Measurements from ENCODE around the gene COPZ1. TPM values are rescaled to one million over a fixed set of nuclear protein-coding genes. Genes with fewer than 3 reads are reported as not detected.

COPZ1 gene
- total RNA-seq, 3 donors from 2014 or later, result 84.0 to 115 (median 104) TPM

DNA sequence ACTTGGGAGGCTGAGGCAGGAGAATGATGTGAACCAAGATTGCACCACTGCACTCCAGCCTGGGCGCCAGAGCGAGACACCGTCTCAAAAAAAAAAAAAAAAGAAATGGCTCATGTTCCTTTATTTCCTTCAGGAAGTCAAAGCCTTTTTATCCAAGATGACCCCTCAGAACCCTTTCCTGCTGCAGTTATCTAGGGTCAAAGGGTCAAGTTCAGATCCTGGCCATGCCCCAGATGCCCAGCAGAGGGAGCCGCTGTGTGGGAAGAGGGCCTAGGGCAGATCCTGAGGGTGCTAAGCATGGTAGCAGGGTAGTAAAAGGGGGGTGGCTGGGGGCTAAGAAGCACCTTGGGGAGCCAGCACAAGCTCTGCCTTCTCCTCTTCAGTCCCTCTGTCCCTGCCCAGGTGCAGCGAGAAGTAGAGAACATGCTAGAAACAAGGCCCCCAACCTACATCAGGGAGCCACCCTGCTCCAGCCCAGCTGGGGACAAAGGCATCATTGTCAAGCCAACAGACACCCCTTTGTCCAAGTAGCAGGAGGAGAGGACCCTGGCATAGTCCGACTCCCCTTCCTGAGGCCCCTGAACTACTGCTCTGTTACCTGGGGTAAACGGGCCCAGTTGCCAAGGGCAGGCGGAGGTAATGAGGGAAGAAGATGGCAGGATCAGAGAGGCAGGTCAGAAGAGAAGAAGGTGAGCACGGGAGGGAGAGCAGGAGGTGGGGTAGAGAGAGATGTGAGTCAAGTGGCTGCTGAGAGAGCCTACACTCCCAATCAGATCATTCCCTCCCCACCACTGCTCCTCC is 30.6 kb upstream of the COPZ1 start:
- Histone ChIP-seq H3K4me3 (no peak overlapping the region), H3K9me3 (no peaks in the 10 kb centered on the region)
- intact Hi-C loops (cut with DNase I, micrococcal nuclease), result loop anchor here in 1 of 2 donors (5.0 kb wide), 1 partner anchor 68 kb away; the partner anchor contains the start of gene GPR84

DNA sequence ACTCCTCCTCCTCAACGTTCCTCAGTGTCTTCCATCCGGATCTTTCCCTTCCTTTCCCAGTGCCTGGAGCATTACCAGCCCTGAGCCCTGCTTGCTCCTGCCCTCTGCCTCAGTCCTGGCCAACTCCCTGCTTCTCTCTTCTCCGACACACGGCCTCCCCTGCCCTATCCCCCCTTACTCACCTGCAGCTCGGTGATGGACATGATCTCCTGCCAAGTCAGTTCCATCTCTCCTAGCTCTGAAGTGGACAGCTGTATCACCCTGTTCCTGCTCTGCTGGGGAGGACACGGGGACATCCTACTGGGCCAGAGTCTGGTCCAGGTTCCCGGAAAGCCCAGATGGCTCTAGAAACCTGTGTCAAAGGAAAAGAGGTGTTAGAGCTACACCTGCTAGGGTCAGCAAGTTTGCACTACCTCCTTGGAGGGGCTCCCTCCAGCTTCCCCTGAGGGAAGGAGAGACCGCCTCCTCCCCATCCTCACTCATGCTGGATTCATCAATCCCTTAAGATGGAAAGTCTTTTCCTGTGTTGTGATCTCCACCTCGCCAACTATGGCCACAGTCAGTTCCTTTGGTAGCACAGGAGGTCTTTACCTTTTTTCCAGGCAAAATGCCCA is 29.9 kb upstream of the COPZ1 start:
- ATAC-seq (no peak), DNase-seq (no peak)
- intact Hi-C loops (cut with DNase I, micrococcal nuclease), result loop anchor here in 1 of 2 donors (5.0 kb wide), 1 partner anchor 67 kb away; the partner anchor contains the start of gene GPR84
- Histone ChIP-seq H3K36me3 (ENCODE audit: low read depth) (no peaks in the 10 kb centered on the region), H3K9me3 (no peaks in the 10 kb centered on the region), H3K4me3 (no peak overlapping the region), H3K4me1 (ENCODE audit: low read depth) (no peaks in the 10 kb centered on the region)
- TF ChIP-seq CTCF (IDR thresholded peaks at IDR 0.05), result no peak

More for the DNA sequence above, 30.6 kb upstream of the COPZ1 start:
- TF ChIP-seq CTCF (IDR thresholded peaks at IDR 0.05), result peak; percentile 59
- H3K4me1 ChIP-seq (ENCODE audit: low read depth), result no peaks in the 10 kb centered on the region
- no peaks in the 10 kb centered on the region for H3K36me3 ChIP-seq (ENCODE audit: low read depth)
- ATAC-seq (peak; percentile 93), DNase-seq (peak; percentile 74 to 88 (median 82))

DNA sequence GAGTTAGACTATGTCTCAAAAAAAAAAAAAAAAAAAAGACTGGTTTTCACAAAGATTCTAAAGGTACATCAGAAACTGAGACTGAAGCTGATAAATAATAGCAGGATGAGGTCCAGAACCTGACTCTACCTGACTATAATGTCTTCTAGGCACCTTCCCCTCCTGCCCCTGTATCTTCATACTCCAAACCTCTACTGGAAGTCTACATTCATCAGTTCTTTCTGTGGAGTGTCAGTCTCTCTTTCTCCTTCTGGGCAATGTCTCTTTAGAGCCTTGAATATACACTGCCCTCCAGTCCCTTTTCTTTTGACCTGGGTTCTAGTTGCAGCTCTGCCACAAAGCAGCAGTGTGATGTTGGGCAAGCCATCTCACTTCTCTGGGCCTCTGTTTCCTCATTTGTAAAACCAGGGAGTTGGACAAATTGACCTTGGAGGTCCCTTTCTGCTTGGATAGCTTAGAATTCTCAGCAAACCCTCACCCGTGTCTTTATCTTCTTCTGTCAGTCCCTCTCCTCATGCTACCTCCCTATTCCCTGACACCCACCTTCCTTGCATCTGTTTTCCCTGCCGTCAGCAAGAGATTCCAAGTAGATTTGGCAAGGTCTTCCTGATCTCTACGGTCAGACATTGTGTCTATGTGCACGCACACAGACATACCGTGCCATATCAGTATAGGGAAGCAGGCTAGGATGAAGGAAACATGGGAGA is 28.4 kb upstream of the COPZ1 start:
- no peak overlapping the region for H3K4me3 ChIP-seq
- DNase-seq (no peak), ATAC-seq (no peak)
- no peaks in the 10 kb centered on the region for H3K36me3 ChIP-seq (ENCODE audit: low read depth)
- no peaks in the 10 kb centered on the region for H3K9me3 ChIP-seq
- intact Hi-C loops (cut with DNase I, micrococcal nuclease), result no loop called here
- no peak for TF ChIP-seq CTCF (IDR thresholded peaks at IDR 0.05)
- H3K4me1 ChIP-seq (ENCODE audit: low read depth), result peaks cover 10% of the 10 kb centered on the region

GRCh38 chr12:54298904-54299303 is 26.0 kb upstream of the COPZ1 start:
- no peak overlapping the region for H3K4me3 ChIP-seq
- DNase-seq, result no peak
- ATAC-seq, result no peak
- intact Hi-C loops (cut with DNase I, micrococcal nuclease), result no loop called here
- no peaks in the 10 kb centered on the region for H3K9me3 ChIP-seq
- TF ChIP-seq CTCF (IDR thresholded peaks at IDR 0.05), result no peak
- H3K36me3 ChIP-seq (ENCODE audit: low read depth), result no peaks in the 10 kb centered on the region
- peaks cover 10% of the 10 kb centered on the region for H3K4me1 ChIP-seq (ENCODE audit: low read depth)

- no peak for DNase-seq
- peaks cover 14% of the 10 kb centered on the region for H3K4me1 ChIP-seq (ENCODE audit: low read depth)
- no peak for ATAC-seq
- no peak overlapping the region for H3K4me3 ChIP-seq
- TF ChIP-seq CTCF (IDR thresholded peaks at IDR 0.05), result no peak
- intact Hi-C loops (cut with DNase I, micrococcal nuclease), result no loop called here
- no peaks in the 10 kb centered on the region for H3K9me3 ChIP-seq
- no peaks in the 10 kb centered on the region for H3K36me3 ChIP-seq (ENCODE audit: low read depth)
Measured at GRCh38 chr12:54299515-54300224, 25.3 kb upstream of the COPZ1 start.

Data from mucosa of descending colon (tissue), 3 donors.